NT2/D1 (cell line): Measurements from ENCODE around the gene NTRK2.

Experiments used
- DNase-seq: peaks from one replicate; pipeline ENCODE4 v3.0.0-alpha.2; 2011; ENCODE audit warnings: low read depth, low spot score
- H3K27me3 ChIP-seq: 2 replicates; pipeline ENCODE4 v1.6.0; 2011; ENCODE audit warnings: mild to moderate bottlenecking; ENCODE audit not compliant: insufficient read length, insufficient read depth
- H3K36me3 ChIP-seq: 2 replicates; pipeline ENCODE4 v1.6.1; 2011; ENCODE audit warnings: mild to moderate bottlenecking, low read length, mixed read lengths; ENCODE audit not compliant: insufficient read depth, insufficient read length
- H3K4me1 ChIP-seq: 2 replicates; pipeline ENCODE4 v1.5.1; 2011; ENCODE audit not compliant: insufficient read depth, insufficient read length
- H3K4me3 ChIP-seq: 2 replicates; pipeline ENCODE4 v1.5.1; 2011; ENCODE audit warnings: low read depth; ENCODE audit not compliant: insufficient read length
- H3K9ac ChIP-seq: 2 replicates; pipeline ENCODE4 v1.6.0; 2011; ENCODE audit warnings: low read depth; ENCODE audit not compliant: insufficient read length
- H3K9me3 ChIP-seq: 2 replicates; pipeline ENCODE4 v1.5.1; 2011; ENCODE audit warnings: mild to moderate bottlenecking, low read length; ENCODE audit not compliant: insufficient read depth
- SUZ12 ChIP-seq: IDR thresholded peaks from 2 replicates; pipeline ENCODE4 v1.6.1; 2011; ENCODE audit not compliant: insufficient read length, insufficient read depth; ENCODE audit errors: extremely low read depth
- YY1 ChIP-seq: IDR thresholded peaks from 2 replicates; pipeline ENCODE4 v1.6.1; 2011; ENCODE audit not compliant: insufficient read length, insufficient read depth
- ZNF274 ChIP-seq: IDR thresholded peaks from 2 replicates; pipeline ENCODE4 v1.6.1; 2011; ENCODE audit warnings: mild to moderate bottlenecking, low read depth, low read length

NTRK2 gene

DNA sequence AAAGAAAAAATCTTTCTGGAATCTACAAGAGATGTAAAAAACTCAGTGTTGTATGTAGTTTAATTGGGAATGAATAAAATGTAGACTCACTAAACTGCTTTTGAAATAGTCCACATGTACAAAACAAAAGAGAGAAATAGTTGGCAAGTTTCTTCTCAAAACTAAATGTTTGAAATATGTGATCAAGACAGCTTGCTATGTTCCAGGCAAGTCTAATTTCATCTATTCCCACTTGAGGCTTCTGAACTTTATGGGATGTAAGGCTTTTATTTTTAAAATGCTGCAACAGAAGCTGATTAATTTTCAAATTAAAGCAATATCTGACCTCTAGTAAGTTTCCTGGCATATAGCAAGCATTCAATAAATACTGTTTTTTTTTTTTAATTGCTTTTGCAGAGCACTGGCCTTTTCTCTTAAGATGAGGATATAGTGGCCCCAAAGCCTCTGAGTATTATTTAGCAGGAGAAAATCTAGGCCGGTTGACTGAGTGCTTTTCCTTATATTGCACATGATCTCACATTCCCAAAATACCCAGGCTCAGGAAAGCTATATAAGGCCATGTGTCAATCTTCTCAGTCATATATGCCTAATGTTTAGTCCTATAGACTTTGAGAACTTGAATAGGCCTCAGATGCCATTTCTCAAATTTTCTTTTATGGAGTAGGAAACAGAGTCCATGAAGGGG, 183.2 kb downstream of the NTRK2 start:
- Histone ChIP-seq H3K4me3 (no peak overlapping the region), H3K9me3 (peaks cover 37% of the 10 kb centered on the region), H3K9ac (no peak overlapping the region), H3K27me3 (no peaks in the 10 kb centered on the region), H3K4me1 (peaks cover 3% of the 10 kb centered on the region), H3K36me3 (no peaks in the 10 kb centered on the region)
- TF ChIP-seq ZNF274 = no peak
- TF ChIP-seq YY1 = no peak
- TF ChIP-seq SUZ12 = no peak
- no peak for DNase-seq

DNA sequence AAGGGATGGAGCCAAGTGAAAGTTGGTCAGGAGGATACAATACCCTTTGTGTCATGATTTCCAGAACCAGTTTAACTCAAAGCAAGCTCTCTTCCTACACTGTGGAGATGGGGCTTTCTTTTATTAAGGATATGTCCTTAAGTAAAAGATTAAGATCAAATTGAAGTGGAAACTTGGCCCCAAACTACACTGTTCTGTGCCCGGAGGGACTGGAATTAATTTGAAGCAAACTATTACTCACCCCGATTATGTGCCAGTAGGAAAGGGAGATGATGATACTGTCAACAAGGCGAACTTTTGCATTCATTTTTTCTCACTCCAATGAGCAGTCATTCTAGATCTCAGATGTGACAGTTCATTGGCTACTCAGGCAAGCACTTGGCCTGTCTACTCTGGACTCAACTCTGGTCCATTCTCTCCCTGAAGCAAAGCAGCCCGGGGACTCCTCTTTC, 186.7 kb downstream of the NTRK2 start:
- Histone ChIP-seq H3K9me3 (0 out of 2 replicates have a peak, but pooled peaks cover 3% of the 10 kb centered on the region), H3K4me3 (no peak overlapping the region), H3K4me1 (peaks cover under 1% of the 10 kb centered on the region), H3K27me3 (no peaks in the 10 kb centered on the region), H3K36me3 (no peaks in the 10 kb centered on the region), H3K9ac (no peak overlapping the region)
- TF ChIP-seq YY1 (no peak), ZNF274 (no peak), SUZ12 (no peak)
- DNase-seq = no peak

DNA sequence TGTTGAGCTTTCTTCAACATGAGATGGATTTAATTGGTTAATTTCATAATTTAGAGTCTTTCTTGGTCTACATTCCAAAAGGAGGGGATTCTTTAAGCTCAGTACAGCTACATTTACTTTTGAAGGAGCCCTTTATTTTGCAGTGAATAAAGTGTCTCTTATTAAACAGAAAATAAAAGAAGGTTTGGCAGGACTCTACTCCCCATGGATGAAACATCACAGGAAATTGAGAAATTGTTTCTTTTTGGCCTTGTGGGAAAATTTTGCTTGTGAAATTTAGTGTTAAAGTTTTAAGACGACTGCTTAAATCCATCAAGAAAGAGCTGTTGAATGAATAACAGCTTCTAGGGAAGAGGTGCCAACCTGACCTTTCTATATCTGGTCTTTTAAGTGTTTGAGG, 187.7 kb downstream of the NTRK2 start:
- H3K4me1 ChIP-seq = no peaks in the 10 kb centered on the region
- TF ChIP-seq YY1 = no peak
- no peak for TF ChIP-seq SUZ12
- TF ChIP-seq ZNF274 = no peak
- no peaks in the 10 kb centered on the region; the same call in 1 of the 2 replicates for H3K9me3 ChIP-seq
- H3K27me3 ChIP-seq = no peaks in the 10 kb centered on the region
- H3K4me3 ChIP-seq = no peak overlapping the region
- no peak overlapping the region for H3K9ac ChIP-seq
- no peaks in the 10 kb centered on the region for H3K36me3 ChIP-seq
- no peak for DNase-seq

DNA sequence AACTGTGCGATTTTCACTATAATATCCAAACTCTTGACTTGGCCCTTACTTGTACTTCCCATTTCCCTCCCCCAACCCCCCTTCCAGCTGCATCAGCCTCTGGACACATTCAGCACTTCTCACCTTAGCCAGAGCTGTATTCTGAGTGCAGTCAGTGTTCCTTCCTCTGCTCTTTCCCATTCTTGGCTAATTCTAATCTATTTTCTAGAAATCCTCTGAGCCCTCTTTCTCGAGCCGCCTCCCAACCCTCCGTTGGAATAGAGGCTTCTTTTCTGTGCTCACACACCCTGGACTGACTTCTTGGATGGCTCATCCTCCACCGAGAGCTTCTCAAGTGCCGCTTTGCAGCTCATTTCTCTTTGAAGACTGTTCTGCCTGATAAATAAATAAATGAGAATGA, 188.8 kb downstream of the NTRK2 start:
- peaks cover 4% of the 10 kb centered on the region for H3K4me1 ChIP-seq
- H3K4me3 ChIP-seq = no peak overlapping the region
- H3K9me3 ChIP-seq = no peaks in the 10 kb centered on the region; the same call in 1 of the 2 replicates
- H3K27me3 ChIP-seq = no peaks in the 10 kb centered on the region
- H3K36me3 ChIP-seq = no peaks in the 10 kb centered on the region
- H3K9ac ChIP-seq = no peak overlapping the region
- DNase-seq = no peak
- TF ChIP-seq YY1 (no peak), SUZ12 (no peak), ZNF274 (no peak)

DNA sequence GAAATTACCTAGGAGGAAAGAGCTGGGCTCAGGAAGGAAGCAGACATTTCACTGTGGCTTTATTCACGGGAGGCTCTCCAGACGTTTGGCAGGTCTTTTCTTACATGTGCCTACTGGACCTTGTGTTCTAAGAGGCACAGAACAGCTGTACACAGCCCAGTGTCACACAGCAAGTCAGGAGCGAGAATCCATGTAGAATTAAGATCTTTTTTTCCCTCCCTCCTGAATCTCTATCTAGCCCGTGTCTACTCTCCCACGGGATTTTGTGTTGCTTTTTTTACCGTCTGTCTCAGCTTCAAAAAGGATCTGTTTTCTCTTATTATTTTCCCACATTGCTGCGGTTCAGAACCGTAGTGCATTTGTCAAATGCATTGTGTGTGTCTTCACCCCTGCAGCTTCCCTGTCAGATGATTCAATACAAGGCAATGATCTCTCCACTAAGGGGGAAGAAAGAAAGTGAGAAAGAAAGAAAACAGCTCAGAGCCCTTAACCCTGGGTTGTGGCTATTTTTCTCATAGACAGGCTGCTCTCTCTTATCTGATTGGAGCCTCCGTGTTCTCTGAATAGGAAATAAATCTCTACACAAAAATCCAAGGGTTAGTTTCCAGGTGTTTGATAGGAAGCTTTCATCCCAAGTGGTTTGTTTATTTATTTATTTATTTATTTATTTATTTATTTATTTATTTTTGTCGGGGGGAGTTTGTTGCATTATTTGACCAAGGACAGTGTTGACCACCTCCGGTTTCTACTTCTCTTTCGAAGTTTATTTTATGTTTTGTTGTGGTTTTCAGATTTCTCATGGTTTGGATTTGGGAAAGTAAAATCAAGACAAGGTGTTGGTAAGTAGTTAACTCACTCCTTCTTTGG, 191.0 kb downstream of the NTRK2 start:
- Histone ChIP-seq H3K36me3 (no peaks in the 10 kb centered on the region), H3K4me3 (no peak overlapping the region), H3K9ac (no peak overlapping the region), H3K4me1 (peaks cover 4% of the 10 kb centered on the region), H3K27me3 (no peaks in the 10 kb centered on the region), H3K9me3 (no peaks in the 10 kb centered on the region; the same call in 1 of the 2 replicates)
- TF ChIP-seq ZNF274 (no peak), YY1 (no peak), SUZ12 (no peak)
- DNase-seq = no peak

DNA sequence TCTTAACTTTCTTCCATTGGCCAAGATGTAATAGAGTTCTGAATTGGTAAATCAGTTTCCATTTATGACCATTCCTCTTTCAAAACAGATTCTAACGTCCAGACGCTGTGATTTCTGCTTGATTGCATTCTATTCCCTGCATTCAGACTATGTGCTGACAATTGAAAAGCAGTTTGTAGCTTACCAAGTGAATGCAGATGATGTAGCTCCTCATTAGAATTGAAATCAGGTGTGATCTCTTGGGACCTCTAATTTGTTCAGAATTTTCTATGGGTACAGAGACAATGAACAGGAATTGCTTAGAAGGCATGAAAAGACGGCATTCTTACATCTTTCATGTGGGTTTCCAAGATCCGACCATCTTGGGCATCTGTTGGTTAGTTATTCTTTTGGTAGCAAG, 191.9 kb downstream of the NTRK2 start:
- H3K36me3 ChIP-seq = no peaks in the 10 kb centered on the region
- no peak overlapping the region for H3K9ac ChIP-seq
- no peaks in the 10 kb centered on the region; the same call in 1 of the 2 replicates for H3K9me3 ChIP-seq
- no peak overlapping the region for H3K4me3 ChIP-seq
- no peak for TF ChIP-seq YY1
- TF ChIP-seq ZNF274 = no peak
- TF ChIP-seq SUZ12 = no peak
- no peaks in the 10 kb centered on the region for H3K27me3 ChIP-seq
- H3K4me1 ChIP-seq = peaks cover 4% of the 10 kb centered on the region
- no peak for DNase-seq

DNA sequence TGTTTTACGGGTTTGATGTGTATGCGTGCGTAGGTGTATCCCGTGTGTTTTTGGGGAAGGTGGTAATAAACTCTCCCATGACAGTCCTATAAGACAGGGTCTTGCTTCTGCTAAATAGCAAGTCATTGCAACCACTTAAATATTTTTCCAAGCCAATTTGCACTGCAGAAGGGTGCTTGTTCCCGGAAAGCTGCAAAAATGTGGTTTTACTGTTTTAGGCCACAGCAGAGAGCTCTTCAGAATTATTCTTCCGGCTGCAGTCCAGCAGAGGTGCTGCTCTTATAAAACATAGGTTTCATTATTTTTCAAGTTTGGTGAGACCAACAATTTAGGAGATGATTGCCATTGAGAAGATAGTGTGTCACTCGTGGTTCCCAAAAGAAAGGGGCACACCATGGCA, 192.8 kb downstream of the NTRK2 start:
- no peaks in the 10 kb centered on the region; the same call in 1 of the 2 replicates for H3K9me3 ChIP-seq
- no peak for DNase-seq
- no peak overlapping the region for H3K9ac ChIP-seq
- H3K4me3 ChIP-seq = no peak overlapping the region
- TF ChIP-seq YY1 = no peak
- peaks cover 4% of the 10 kb centered on the region for H3K4me1 ChIP-seq
- H3K27me3 ChIP-seq = no peaks in the 10 kb centered on the region
- no peaks in the 10 kb centered on the region for H3K36me3 ChIP-seq
